HEK293 (cell line): ENCODE measurements around the gene NOC2L.

Source experiments
- CTCF ChIA-PET: fragments of 350-600 bp; formaldehyde crosslinking; extraction: SDS; loops from one replicate; lab custom pipeline; 2021; ENCODE audit warnings: antibody characterized with exemption; lab: Yijun Ruan, JAX
- POLR2A ChIA-PET: fragments of 300-600 bp; formaldehyde crosslinking; extraction: SDS; loops from one replicate; lab custom pipeline; 2020; ENCODE audit warnings: antibody characterized with exemption, inconsistent platforms; lab: Yijun Ruan, JAX
- H3K27ac ChIP-seq: fragments of 200-500 bp; sonication (Bioruptor generic); 2 replicates; pipeline ENCODE4 v1.5.1; 2014; ENCODE audit warnings: low read depth, low read length, control low read depth, inconsistent platforms; ENCODE audit errors: extremely low read depth
- H3K36me3 ChIP-seq, 2 experiments: fragments of 200-500 bp in 1 of 2; sonication (Bioruptor generic) in 1 of 2; 1 replicate in 1 of 2; 2 replicates in 1 of 2; pipeline ENCODE4 v1.5.1; 2014 to 2017; ENCODE audit warnings: inconsistent platforms in 2 of 2, low read length in 2 of 2; ENCODE audit not compliant: control insufficient read depth in 2 of 2, insufficient read depth in 1 of 2
- H3K4me1 ChIP-seq: fragments of 200-500 bp; sonication (Bioruptor generic); 2 replicates; pipeline ENCODE4 v1.5.1; 2014; ENCODE audit warnings: mild to moderate bottlenecking, low read length, inconsistent platforms; ENCODE audit not compliant: control insufficient read depth, insufficient read depth
- H3K4me3 ChIP-seq: 2 replicates; pipeline ENCODE4 v1.5.1; 2011; ENCODE audit warnings: low read depth, mild to moderate bottlenecking, control low read depth, low read length, moderate library complexity
- H3K9me3 ChIP-seq: fragments of 200-500 bp; sonication (Bioruptor generic); 2 replicates; pipeline ENCODE4 v1.5.1; 2014; ENCODE audit warnings: low read depth, low read length, inconsistent platforms; ENCODE audit not compliant: control insufficient read depth, insufficient read depth
- EGR2 ChIP-seq: fragments of 450-650 bp; formaldehyde crosslinking; IDR thresholded peaks from 2 replicates; pipeline ENCODE4 v1.5.1; 2016; ENCODE audit warnings: low read depth, missing biosample characterization, missing genetic modification characterization
- ELK4 ChIP-seq: IDR thresholded peaks from 2 replicates; pipeline ENCODE4 v1.6.1; 2011; ENCODE audit warnings: mild to moderate bottlenecking, low read depth, low read length, borderline replicate concordance
- HIC1 ChIP-seq: fragments of 450-650 bp; formaldehyde crosslinking; IDR thresholded peaks from 2 replicates; pipeline ENCODE4 v1.5.1; 2016; ENCODE audit warnings: missing biosample characterization, missing genetic modification characterization
- HOXA7 ChIP-seq: sonication (generic); formaldehyde crosslinking; IDR thresholded peaks from 2 replicates; pipeline ENCODE4 v1.8.1; 2022; ENCODE audit warnings: missing genetic modification reagents, borderline replicate concordance
- HOXC10 ChIP-seq: sonication (generic); formaldehyde crosslinking; IDR thresholded peaks from 2 replicates; pipeline ENCODE4 v1.8.1; 2023; ENCODE audit warnings: mild to moderate bottlenecking, missing genetic modification reagents
- IKZF3 ChIP-seq: fragments of 450-650 bp; IDR thresholded peaks from 2 replicates; pipeline ENCODE4 v1.5.0; 2018; ENCODE audit warnings: missing biosample characterization, mild to moderate bottlenecking, missing genetic modification characterization, moderate library complexity
- KLF9 ChIP-seq: fragments of 450-650 bp; formaldehyde crosslinking; IDR thresholded peaks from 2 replicates; pipeline ENCODE4 v1.5.1; 2016; ENCODE audit warnings: missing biosample characterization, missing genetic modification characterization, low read depth
- SP7 ChIP-seq: fragments of 450-650 bp; formaldehyde crosslinking; IDR thresholded peaks from 2 replicates; pipeline ENCODE4 v1.5.1; 2016; ENCODE audit warnings: missing biosample characterization, missing genetic modification characterization
- ZBTB1 ChIP-seq: fragments of 450-650 bp; formaldehyde crosslinking; IDR thresholded peaks from 2 replicates; pipeline ENCODE4 v1.5.1; 2016; ENCODE audit warnings: missing biosample characterization, missing genetic modification characterization
- ZBTB17 ChIP-seq: fragments of 450-650 bp; formaldehyde crosslinking; IDR thresholded peaks from 2 replicates; pipeline ENCODE4 v1.5.1; 2016; ENCODE audit warnings: missing biosample characterization, missing genetic modification characterization
- ZBTB8A ChIP-seq: fragments of 450-650 bp; formaldehyde crosslinking; IDR thresholded peaks from 2 replicates; pipeline ENCODE4 v1.5.1; 2016; ENCODE audit warnings: missing biosample characterization, missing genetic modification characterization
- ZNF2 ChIP-seq: fragments of 450-650 bp; formaldehyde crosslinking; IDR thresholded peaks from 2 replicates; pipeline ENCODE4 v1.5.1; 2016; ENCODE audit warnings: missing biosample characterization, missing genetic modification characterization
- ZNF214 ChIP-seq: fragments of 450-650 bp; formaldehyde crosslinking; IDR thresholded peaks from 2 replicates; pipeline ENCODE4 v1.5.1; 2017; ENCODE audit warnings: missing biosample characterization, mild to moderate bottlenecking, missing genetic modification characterization, borderline replicate concordance
- ZNF274 ChIP-seq, 2 experiments: fragments of 200-500 bp in 1 of 2; fragments of 450-650 bp in 1 of 2; sonication (Bioruptor generic) in 1 of 2; formaldehyde crosslinking in 1 of 2; IDR thresholded peaks; 2 replicates each; pipeline versions ENCODE4 v1.5.1 to v1.6.1; 2014 to 2016; ENCODE audit warnings: borderline replicate concordance in 1 of 2, inconsistent platforms in 1 of 2, low read length in 1 of 2, missing biosample characterization in 1 of 2, missing genetic modification characterization in 1 of 2
- ZNF341 ChIP-seq: fragments of 450-650 bp; formaldehyde crosslinking; IDR thresholded peaks from 2 replicates; pipeline ENCODE4; 2016; ENCODE audit warnings: low read depth, missing biosample characterization, missing genetic modification characterization
- ZNF513 ChIP-seq: fragments of 450-650 bp; IDR thresholded peaks from 2 replicates; pipeline ENCODE4 v1.5.1; 2018; ENCODE audit warnings: missing biosample characterization, missing genetic modification characterization
- ZNF530 ChIP-seq: fragments of 450-650 bp; formaldehyde crosslinking; IDR thresholded peaks from 2 replicates; pipeline ENCODE4 v1.5.1; 2016; ENCODE audit warnings: low read depth, missing biosample characterization, missing genetic modification characterization
- ZNF555 ChIP-seq: fragments of 450-650 bp; formaldehyde crosslinking; conservative IDR thresholded peaks from 2 replicates; pipeline ENCODE4 v1.5.1; 2017; ENCODE audit warnings: missing biosample characterization, mild to moderate bottlenecking, missing genetic modification characterization, inconsistent platforms
- ZNF560 ChIP-seq: fragments of 450-650 bp; formaldehyde crosslinking; IDR thresholded peaks from 2 replicates; pipeline ENCODE4 v1.5.1; 2017; ENCODE audit warnings: missing biosample characterization, missing genetic modification characterization, borderline replicate concordance
- ZNF600 ChIP-seq: fragments of 450-650 bp; formaldehyde crosslinking; IDR thresholded peaks from 2 replicates; pipeline ENCODE4 v1.5.1; 2016; ENCODE audit warnings: missing biosample characterization, missing genetic modification characterization
- ZNF621 ChIP-seq: fragments of 450-650 bp; formaldehyde crosslinking; IDR thresholded peaks from 2 replicates; pipeline ENCODE4 v1.5.1; 2017; ENCODE audit warnings: missing biosample characterization, missing genetic modification characterization
- ZNF629 ChIP-seq: fragments of 450-650 bp; formaldehyde crosslinking; IDR thresholded peaks from 2 replicates; pipeline ENCODE4 v1.5.1; 2017; ENCODE audit warnings: missing biosample characterization, missing genetic modification characterization
- ZNF654 ChIP-seq: fragments of 450-650 bp; formaldehyde crosslinking; IDR thresholded peaks from 2 replicates; pipeline ENCODE4 v1.5.1; 2016; ENCODE audit warnings: low read depth, missing biosample characterization, missing genetic modification characterization
- ZNF837 ChIP-seq: fragments of 450-650 bp; formaldehyde crosslinking; IDR thresholded peaks from 2 replicates; pipeline ENCODE4 v1.5.1; 2016; ENCODE audit warnings: missing biosample characterization, missing genetic modification characterization
- ZSCAN23 ChIP-seq: fragments of 450-650 bp; formaldehyde crosslinking; IDR thresholded peaks from 2 replicates; pipeline ENCODE4 v1.5.1; 2016; ENCODE audit warnings: missing biosample characterization, missing genetic modification characterization
- ZSCAN30 ChIP-seq: fragments of 450-650 bp; IDR thresholded peaks from 2 replicates; pipeline ENCODE4 v1.5.1; 2018; ENCODE audit warnings: missing biosample characterization, mild to moderate bottlenecking, missing genetic modification characterization, moderate library complexity
- TF ChIP-seq, protein P1 (sequence below): fragments of 450-650 bp; formaldehyde crosslinking; conservative IDR thresholded peaks from 2 replicates; pipeline ENCODE4 v1.5.1; 2016; ENCODE audit warnings: low read depth, missing biosample characterization, missing genetic modification characterization

Gene NOC2L

DNA sequence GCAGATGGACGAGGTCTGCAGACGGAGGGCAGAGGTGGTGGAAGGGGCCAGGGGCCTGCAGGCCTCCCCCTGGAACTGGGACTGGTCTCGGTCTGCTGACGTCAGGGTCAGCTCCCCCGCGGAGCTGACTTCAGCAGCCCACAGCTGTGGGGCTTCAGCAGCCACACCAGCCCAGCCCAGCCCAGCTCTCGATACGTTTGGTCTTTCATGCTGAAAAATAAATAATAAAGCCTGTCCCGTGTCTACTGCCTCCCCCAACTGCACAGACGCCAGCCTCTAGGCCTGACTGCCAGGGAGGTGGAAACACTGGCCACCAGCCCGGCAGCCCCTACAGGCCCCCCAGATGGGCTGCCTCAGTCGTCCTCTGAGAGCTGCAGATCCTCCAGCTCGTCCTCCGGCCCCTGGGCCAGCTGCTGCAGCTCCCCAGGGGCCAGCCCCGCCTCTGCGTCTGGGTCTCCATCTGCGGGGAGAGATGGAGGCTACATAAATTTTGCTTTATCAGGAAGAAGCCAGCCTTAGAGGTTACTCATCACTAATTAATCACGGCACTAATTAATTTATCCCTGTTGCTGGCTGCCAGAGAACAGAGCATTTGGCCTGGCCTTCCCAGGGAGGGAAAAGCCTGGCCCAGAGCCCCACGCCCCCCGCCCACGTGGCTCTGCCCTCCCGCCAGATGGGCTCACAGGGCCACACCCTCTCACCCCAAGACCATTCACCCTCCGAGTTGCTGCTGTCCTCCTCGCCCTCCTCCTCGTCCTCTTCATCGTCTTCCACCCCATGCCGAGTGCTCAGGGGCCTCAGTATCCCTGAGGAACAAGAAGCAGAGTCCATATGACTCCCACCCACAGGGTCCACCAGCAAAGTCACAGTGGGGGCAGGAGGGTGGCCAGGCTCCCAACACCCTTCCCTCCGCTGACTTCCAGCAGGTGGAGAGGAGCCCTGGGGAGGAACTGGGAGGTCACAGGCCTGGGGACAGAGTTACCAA is 14.4 kb downstream of the NOC2L start:
- H3K4me3 ChIP-seq: no peak overlapping the region
- no peaks in the 10 kb centered on the region for H3K9me3 ChIP-seq
- ChIA-PET POLR2A (interaction anchor here (1.0 to 9.4 kb wide), 10 partner anchors 8 to 144 kb away, joined by 4 to 111 read pairs (median 8); partner anchors contain the start of gene PLEKHN1), CTCF (interaction anchor here (1.2 kb wide), 1 partner anchor 8 kb away, joined by 4 read pairs; no protein-coding TSS in a partner anchor)
- H3K4me1 ChIP-seq: peaks cover 28% of the 10 kb centered on the region
- H3K27ac ChIP-seq: peak overlapping the region; percentile 98
- H3K36me3 ChIP-seq: peaks cover 0 to 67% of the 10 kb centered on the region in 2 experiments; a peak in 1 of 3 replicates
- TF ChIP-seq ZNF274 (IDR thresholded peaks at IDR 0.05; ENCODE audit: low read length): no peak
- TF ChIP-seq ZNF274 (tag by site-specific recombination; IDR thresholded peaks at IDR 0.05; ENCODE audit: borderline replicate concordance): no peak
- no peak for TF ChIP-seq ZNF555
- TF ChIP-seq, protein P1, sequence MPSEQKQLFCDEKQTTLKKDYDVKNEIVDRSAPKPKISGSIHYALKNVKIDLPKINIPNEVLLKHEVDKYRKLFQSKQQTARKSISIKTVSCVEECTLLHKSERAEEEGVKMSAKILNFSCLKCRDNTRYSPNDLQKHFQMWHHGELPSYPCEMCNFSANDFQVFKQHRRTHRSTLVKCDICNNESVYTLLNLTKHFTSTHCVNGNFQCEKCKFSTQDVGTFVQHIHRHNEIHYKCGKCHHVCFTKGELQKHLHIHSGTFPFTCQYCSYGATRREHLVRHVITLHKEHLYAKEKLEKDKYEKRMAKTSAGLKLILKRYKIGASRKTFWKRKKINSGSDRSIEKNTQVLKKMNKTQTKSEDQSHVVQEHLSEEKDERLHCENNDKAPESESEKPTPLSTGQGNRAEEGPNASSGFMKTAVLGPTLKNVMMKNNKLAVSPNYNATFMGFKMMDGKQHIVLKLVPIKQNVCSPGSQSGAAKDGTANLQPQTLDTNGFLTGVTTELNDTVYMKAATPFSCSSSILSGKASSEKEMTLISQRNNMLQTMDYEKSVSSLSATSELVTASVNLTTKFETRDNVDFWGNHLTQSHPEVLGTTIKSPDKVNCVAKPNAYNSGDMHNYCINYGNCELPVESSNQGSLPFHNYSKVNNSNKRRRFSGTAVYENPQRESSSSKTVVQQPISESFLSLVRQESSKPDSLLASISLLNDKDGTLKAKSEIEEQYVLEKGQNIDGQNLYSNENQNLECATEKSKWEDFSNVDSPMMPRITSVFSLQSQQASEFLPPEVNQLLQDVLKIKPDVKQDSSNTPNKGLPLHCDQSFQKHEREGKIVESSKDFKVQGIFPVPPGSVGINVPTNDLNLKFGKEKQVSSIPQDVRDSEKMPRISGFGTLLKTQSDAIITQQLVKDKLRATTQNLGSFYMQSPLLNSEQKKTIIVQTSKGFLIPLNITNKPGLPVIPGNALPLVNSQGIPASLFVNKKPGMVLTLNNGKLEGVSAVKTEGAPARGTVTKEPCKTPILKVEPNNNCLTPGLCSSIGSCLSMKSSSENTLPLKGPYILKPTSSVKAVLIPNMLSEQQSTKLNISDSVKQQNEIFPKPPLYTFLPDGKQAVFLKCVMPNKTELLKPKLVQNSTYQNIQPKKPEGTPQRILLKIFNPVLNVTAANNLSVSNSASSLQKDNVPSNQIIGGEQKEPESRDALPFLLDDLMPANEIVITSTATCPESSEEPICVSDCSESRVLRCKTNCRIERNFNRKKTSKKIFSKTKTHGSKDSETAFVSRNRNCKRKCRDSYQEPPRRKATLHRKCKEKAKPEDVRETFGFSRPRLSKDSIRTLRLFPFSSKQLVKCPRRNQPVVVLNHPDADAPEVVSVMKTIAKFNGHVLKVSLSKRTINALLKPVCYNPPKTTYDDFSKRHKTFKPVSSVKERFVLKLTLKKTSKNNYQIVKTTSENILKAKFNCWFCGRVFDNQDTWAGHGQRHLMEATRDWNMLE (tag by site-specific recombination): no peak
- TF ChIP-seq ZNF530 (tag by site-specific recombination): no peak
- TF ChIP-seq ZNF513 (tag by site-specific recombination): peak; percentile 71
- peak; percentile 90 for TF ChIP-seq ZNF629 (tag by site-specific recombination)
- TF ChIP-seq HOXC10: no peak
- TF ChIP-seq ZNF837 (tag by site-specific recombination): no peak
- TF ChIP-seq ELK4: no peak
- TF ChIP-seq ZSCAN23 (tag by site-specific recombination): no peak
- TF ChIP-seq EGR2 (tag by site-specific recombination): peak; percentile 58
- TF ChIP-seq ZBTB8A (tag by site-specific recombination): peak; percentile 46
- TF ChIP-seq ZBTB17: no peak
- TF ChIP-seq ZNF341 (tag by site-specific recombination): peak; percentile 73
- no peak for TF ChIP-seq ZNF2 (tag by site-specific recombination)
- TF ChIP-seq ZNF560: no peak
- TF ChIP-seq HIC1 (tag by site-specific recombination): peak; percentile 49
- peak; percentile 88 for TF ChIP-seq KLF9
- peak; percentile 82 for TF ChIP-seq SP7 (tag by site-specific recombination)
- TF ChIP-seq ZNF621 (tag by site-specific recombination): no peak
- no peak for TF ChIP-seq HOXA7 (CRISPR knock-in tag)
- TF ChIP-seq ZBTB1 (tag by site-specific recombination): no peak
- TF ChIP-seq ZNF600: peak; percentile 35; the same call in 1 of the 2 replicates
- 0 out of 2 replicates have a peak, but pooled peaks have one; percentile 7 for TF ChIP-seq IKZF3 (tag by site-specific recombination)
- TF ChIP-seq ZSCAN30 (tag by site-specific recombination): peak; percentile 26; the same call in 1 of the 2 replicates
- no peak for TF ChIP-seq ZNF654
- no peak for TF ChIP-seq ZNF214 (tag by site-specific recombination)
